ENCODE data around the gene C17orf50.

Gene C17orf50

DNA sequence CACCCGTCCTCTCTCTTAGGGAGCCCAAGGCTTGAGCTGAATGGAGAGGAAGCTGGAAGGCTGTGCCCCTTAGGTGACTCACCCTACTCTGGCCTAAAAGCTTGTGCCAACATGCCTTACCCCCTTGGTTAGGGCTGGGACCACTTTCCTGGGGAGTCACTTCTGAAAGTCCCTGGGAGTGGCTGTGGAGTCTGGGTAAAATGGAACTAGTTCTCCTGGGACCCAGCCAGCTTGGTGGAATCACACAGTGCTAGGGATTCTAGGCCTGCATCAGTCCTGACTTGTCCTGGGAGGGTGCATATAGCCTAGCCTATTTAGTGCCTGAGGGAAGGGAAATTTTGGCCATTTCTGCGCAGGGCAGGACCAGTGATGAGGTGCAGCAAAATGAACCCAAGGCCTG, 24.2 kb downstream of the C17orf50 start:
- TF ChIP-seq, protein P1, sequence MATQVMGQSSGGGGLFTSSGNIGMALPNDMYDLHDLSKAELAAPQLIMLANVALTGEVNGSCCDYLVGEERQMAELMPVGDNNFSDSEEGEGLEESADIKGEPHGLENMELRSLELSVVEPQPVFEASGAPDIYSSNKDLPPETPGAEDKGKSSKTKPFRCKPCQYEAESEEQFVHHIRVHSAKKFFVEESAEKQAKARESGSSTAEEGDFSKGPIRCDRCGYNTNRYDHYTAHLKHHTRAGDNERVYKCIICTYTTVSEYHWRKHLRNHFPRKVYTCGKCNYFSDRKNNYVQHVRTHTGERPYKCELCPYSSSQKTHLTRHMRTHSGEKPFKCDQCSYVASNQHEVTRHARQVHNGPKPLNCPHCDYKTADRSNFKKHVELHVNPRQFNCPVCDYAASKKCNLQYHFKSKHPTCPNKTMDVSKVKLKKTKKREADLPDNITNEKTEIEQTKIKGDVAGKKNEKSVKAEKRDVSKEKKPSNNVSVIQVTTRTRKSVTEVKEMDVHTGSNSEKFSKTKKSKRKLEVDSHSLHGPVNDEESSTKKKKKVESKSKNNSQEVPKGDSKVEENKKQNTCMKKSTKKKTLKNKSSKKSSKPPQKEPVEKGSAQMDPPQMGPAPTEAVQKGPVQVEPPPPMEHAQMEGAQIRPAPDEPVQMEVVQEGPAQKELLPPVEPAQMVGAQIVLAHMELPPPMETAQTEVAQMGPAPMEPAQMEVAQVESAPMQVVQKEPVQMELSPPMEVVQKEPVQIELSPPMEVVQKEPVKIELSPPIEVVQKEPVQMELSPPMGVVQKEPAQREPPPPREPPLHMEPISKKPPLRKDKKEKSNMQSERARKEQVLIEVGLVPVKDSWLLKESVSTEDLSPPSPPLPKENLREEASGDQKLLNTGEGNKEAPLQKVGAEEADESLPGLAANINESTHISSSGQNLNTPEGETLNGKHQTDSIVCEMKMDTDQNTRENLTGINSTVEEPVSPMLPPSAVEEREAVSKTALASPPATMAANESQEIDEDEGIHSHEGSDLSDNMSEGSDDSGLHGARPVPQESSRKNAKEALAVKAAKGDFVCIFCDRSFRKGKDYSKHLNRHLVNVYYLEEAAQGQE (IDR thresholded peaks at IDR 0.05; ENCODE audit: insufficient read depth in 1 of 2, low read depth in 2 of 2, low read length in 2 of 2), result no peak
- TF ChIP-seq FOXP2 (optimal IDR thresholded peaks at IDR 0.05; ENCODE audit: borderline replicate concordance, extremely low read depth, extremely low read length, insufficient read depth) (no peak), SIN3A (IDR thresholded peaks at IDR 0.05; ENCODE audit: borderline replicate concordance, insufficient read depth, low read length) (no peak), TAF1 (IDR thresholded peaks at IDR 0.05; ENCODE audit: borderline replicate concordance, insufficient read depth, low read length) (no peak), POLR2AphosphoS5 (IDR thresholded peaks at IDR 0.05; ENCODE audit: low read depth, low read length) (no peak)

DNA sequence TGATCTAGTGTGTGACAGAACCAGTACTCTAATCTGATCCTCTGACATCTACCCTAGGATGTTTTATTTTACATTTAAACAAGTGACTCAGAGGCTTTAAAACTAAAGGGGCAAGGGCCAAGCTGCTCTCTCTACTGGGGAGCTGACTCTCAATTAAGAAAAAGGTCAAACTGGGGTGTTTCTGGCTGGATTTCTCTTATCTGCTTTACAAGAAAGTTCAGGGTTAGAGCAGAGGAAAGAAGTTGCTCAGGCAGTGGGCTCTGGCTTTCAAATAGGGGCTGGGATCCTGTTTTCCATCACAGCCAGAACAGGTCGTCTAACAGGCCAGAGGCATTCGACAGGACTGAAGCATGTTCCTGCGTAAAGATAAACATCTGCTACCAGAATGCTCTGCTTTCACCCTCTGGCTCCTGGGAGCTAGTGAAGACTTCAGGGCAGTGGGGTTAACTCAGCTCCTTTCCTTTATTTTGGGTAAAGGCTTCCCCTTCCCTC, 26.3 kb downstream of the C17orf50 start:
- TF ChIP-seq POLR2AphosphoS5 (IDR thresholded peaks at IDR 0.05; ENCODE audit: low read depth, low read length), result no peak
- no peak for TF ChIP-seq TAF1 (IDR thresholded peaks at IDR 0.05; ENCODE audit: borderline replicate concordance, insufficient read depth, low read length)
- TF ChIP-seq SIN3A (IDR thresholded peaks at IDR 0.05; ENCODE audit: borderline replicate concordance, insufficient read depth, low read length), result no peak
- TF ChIP-seq FOXP2 (optimal IDR thresholded peaks at IDR 0.05; ENCODE audit: borderline replicate concordance, extremely low read depth, extremely low read length, insufficient read depth), result no peak
- TF ChIP-seq, protein P1 (IDR thresholded peaks at IDR 0.05; ENCODE audit: insufficient read depth in 1 of 2, low read depth in 2 of 2, low read length in 2 of 2), result no peak

DNA sequence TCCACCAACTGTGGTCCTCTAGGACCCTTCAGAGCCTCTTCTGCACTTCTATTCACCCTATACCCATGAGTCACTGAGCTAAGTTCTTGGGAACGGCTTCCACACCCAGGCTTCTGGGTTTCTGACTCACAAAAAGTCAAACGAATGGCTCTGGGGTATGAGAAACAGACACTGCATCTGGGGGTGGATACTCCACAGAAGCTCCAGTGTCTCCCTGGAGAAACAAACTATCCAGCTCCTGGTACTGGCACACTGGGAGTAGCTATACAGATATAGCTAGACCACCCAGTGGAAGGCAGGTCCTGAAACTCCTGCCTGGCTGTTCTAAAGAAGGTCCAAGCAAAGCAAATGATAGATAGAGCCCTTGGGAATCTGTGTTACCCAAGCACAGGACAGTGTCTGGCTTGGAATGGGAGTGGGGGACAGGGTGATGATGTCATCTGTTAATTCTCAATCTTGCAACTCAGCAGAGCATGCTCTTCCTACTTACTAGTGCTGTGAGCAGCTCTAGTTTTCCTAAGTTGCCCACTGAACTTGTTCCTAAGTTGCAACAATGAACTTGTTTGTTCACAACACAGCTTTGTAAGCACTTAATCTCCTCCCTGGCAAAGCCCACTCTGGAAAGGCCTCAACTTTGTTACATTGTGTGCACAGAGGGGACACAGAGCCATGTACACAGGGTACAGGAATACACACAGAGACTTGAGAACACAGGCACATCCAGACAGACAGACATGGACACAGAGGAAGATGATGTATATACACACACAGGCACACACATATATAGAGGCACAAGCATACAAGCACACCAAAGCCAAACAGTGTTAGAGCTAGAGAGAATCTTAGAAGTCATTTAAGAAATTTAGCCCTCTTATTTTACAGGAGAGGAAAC, 28.0 kb downstream of the C17orf50 start:
- TF ChIP-seq SIN3A (IDR thresholded peaks at IDR 0.05; ENCODE audit: borderline replicate concordance, insufficient read depth, low read length) (no peak), POLR2AphosphoS5 (IDR thresholded peaks at IDR 0.05; ENCODE audit: low read depth, low read length) (no peak), FOXP2 (optimal IDR thresholded peaks at IDR 0.05; ENCODE audit: borderline replicate concordance, extremely low read depth, extremely low read length, insufficient read depth) (no peak)
- TF ChIP-seq, protein P1 (IDR thresholded peaks at IDR 0.05; ENCODE audit: insufficient read depth in 1 of 2, low read depth in 2 of 2, low read length in 2 of 2), result no peak

DNA sequence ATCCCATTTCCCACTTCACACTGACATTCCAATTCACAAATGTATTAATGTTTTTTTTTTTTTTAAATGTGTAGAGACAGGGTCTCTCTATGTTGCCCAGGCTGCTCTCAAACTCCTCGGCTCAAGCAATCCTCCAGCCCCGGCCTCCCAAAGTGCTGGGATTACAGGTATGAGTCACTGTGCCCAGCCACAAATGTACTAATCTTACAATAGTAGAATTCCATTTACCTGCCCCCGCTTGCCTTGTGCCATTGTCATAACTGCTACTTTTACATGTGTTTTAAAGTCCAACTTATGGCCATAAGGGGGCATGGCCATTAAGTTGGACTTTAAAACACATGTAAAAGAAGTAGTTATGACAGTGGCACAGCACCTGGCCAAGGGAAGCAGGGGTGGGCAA, 30.2 kb downstream of the C17orf50 start:
- TF ChIP-seq FOXP2 (optimal IDR thresholded peaks at IDR 0.05; ENCODE audit: borderline replicate concordance, extremely low read depth, extremely low read length, insufficient read depth) (no peak), TAF1 (IDR thresholded peaks at IDR 0.05; ENCODE audit: borderline replicate concordance, insufficient read depth, low read length) (no peak), SIN3A (IDR thresholded peaks at IDR 0.05; ENCODE audit: borderline replicate concordance, insufficient read depth, low read length) (no peak), POLR2AphosphoS5 (IDR thresholded peaks at IDR 0.05; ENCODE audit: low read depth, low read length) (no peak)
- TF ChIP-seq, protein P1 (IDR thresholded peaks at IDR 0.05; ENCODE audit: insufficient read depth in 1 of 2, low read depth in 2 of 2, low read length in 2 of 2), result no peak
